Nephron progenitor cell (in vitro differentiated cells): ENCODE results near the gene KCNC1.

ENCODE experiments used
- DNase-seq: peaks from one replicate; pipeline ENCODE4 v3.0.0; 2021
- H3K27ac Mint-ChIP-seq: 2 replicates; pipeline ENCODE4 v1.8.0; 2021; ENCODE audit warnings: mild to moderate bottlenecking, moderate library complexity, mixed read lengths
- H3K27me3 Mint-ChIP-seq: 2 replicates; pipeline ENCODE4 v1.8.0; 2021; ENCODE audit warnings: mild to moderate bottlenecking, low read depth, mixed read lengths; ENCODE audit not compliant: poor library complexity
- H3K36me3 Mint-ChIP-seq: 2 replicates; pipeline ENCODE4 v1.8.0; 2021; ENCODE audit warnings: low read depth, mixed read lengths
- H3K4me1 Mint-ChIP-seq: 2 replicates; pipeline ENCODE4 v1.8.0; 2021; ENCODE audit warnings: mixed read lengths
- H3K4me3 Mint-ChIP-seq: 2 replicates; pipeline ENCODE4 v1.8.0; 2021; ENCODE audit warnings: mild to moderate bottlenecking, moderate library complexity, mixed read lengths
- H3K9me3 Mint-ChIP-seq: 2 replicates; pipeline ENCODE4 v1.8.0; 2021; ENCODE audit warnings: mild to moderate bottlenecking, moderate library complexity, mixed read lengths
- TF ChIP-seq, protein P1 (sequence below): fragments of 200-600 bp; sonication (generic); IDR thresholded peaks from 2 replicates; pipeline ENCODE4 v1.5.0; 2021; ENCODE audit warnings: antibody characterized with exemption

The KCNC1 gene

GRCh38 chr11:17782603-17783337 lies 48.2 kb downstream of the KCNC1 start:
- no peak overlapping the region for H3K4me3 Mint-ChIP-seq
- H3K27ac Mint-ChIP-seq, result no peak overlapping the region
- no peaks in the 10 kb centered on the region for H3K9me3 Mint-ChIP-seq
- no peak for DNase-seq
- TF ChIP-seq, protein P1, sequence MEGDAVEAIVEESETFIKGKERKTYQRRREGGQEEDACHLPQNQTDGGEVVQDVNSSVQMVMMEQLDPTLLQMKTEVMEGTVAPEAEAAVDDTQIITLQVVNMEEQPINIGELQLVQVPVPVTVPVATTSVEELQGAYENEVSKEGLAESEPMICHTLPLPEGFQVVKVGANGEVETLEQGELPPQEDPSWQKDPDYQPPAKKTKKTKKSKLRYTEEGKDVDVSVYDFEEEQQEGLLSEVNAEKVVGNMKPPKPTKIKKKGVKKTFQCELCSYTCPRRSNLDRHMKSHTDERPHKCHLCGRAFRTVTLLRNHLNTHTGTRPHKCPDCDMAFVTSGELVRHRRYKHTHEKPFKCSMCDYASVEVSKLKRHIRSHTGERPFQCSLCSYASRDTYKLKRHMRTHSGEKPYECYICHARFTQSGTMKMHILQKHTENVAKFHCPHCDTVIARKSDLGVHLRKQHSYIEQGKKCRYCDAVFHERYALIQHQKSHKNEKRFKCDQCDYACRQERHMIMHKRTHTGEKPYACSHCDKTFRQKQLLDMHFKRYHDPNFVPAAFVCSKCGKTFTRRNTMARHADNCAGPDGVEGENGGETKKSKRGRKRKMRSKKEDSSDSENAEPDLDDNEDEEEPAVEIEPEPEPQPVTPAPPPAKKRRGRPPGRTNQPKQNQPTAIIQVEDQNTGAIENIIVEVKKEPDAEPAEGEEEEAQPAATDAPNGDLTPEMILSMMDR, result no peak
- H3K36me3 Mint-ChIP-seq, result no peaks in the 10 kb centered on the region
- H3K27me3 Mint-ChIP-seq, result peaks cover 5% of the 10 kb centered on the region
- peaks cover 30% of the 10 kb centered on the region for H3K4me1 Mint-ChIP-seq

DNA sequence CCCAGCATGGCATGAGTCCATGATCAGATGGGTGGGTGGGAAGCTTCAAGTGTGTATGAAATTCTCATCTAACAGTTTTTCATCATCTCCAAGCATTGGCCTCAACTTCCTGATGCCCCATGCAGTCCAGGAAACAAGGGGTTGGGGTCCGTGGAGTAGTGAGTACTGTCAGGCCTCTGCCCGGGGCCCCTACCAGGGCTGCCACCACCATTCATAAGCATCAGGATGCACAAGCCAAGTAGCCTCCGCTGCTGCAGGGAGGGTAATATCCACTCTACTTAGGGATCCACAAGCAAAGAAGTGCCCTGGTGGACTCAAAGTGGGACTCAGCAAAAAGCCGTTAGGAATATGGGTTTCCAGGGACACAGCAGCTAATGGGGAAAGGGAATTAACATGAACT lies 49.3 kb downstream of the KCNC1 start:
- Mint-ChIP-seq H3K27ac (no peak overlapping the region), H3K4me1 (peaks cover 22% of the 10 kb centered on the region), H3K27me3 (no peaks in the 10 kb centered on the region), H3K9me3 (no peaks in the 10 kb centered on the region), H3K4me3 (no peak overlapping the region), H3K36me3 (no peaks in the 10 kb centered on the region)
- TF ChIP-seq, protein P1, result no peak
- DNase-seq, result no peak

- Mint-ChIP-seq H3K27ac (no peak overlapping the region), H3K36me3 (no peaks in the 10 kb centered on the region)
Measured at GRCh38 chr11:17786824-17787525, 52.4 kb downstream of the KCNC1 start.

DNA sequence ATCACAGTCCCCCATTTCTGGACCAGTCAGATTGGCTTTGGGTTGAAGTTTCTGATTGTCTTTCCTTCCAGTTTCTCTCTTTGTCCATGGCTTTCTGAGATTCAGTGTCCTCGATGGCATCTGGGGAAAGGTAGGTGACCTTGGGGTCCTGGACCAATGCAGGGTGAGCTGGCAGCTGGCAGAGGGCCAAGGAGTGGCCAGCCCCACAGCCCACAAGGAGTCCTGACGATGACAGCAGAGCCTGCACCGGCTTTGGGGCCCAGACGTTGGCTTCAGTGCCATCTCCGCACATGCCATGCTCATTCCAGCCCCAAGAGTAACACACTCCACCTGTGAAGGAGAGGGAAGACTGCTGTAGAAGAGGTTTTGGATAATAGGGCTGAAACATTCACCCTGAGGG lies 53.5 kb downstream of the KCNC1 start:
- no peaks in the 10 kb centered on the region for H3K36me3 Mint-ChIP-seq
- H3K9me3 Mint-ChIP-seq, result no peaks in the 10 kb centered on the region
- DNase-seq, result no peak
- H3K27me3 Mint-ChIP-seq, result peaks cover 3% of the 10 kb centered on the region
- H3K4me3 Mint-ChIP-seq, result no peak overlapping the region
- H3K4me1 Mint-ChIP-seq, result peaks cover 22% of the 10 kb centered on the region
- TF ChIP-seq, protein P1, result no peak
- no peak overlapping the region for H3K27ac Mint-ChIP-seq

More at GRCh38 chr11:17786824-17787525, 52.4 kb downstream of the KCNC1 start:
- H3K4me3 Mint-ChIP-seq, result no peak overlapping the region
- DNase-seq, result peak; percentile 25
- TF ChIP-seq, protein P1, result no peak
- H3K4me1 Mint-ChIP-seq, result peaks cover 22% of the 10 kb centered on the region
- H3K9me3 Mint-ChIP-seq, result no peaks in the 10 kb centered on the region
- peaks cover 3% of the 10 kb centered on the region for H3K27me3 Mint-ChIP-seq

DNA sequence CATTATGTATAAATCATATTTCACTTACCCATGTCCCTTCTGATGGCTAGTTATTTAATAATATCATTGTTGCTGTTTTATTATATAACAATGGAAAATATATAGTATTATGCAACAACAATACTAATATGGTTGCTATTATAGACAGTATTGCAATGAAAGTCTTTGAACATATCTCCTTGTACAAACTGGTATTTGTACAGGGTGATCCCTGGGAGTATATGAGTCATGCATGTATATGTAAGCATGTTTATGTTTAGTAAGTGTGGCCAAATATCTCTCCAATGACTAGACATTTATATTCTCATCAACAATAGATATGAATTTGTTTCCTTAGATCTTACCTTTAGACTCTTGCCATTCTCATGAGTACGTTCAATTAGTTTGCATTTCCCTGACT lies 55.9 kb downstream of the KCNC1 start:
- Mint-ChIP-seq H3K27ac (no peak overlapping the region), H3K9me3 (no peaks in the 10 kb centered on the region), H3K36me3 (no peaks in the 10 kb centered on the region), H3K4me1 (peaks cover 16% of the 10 kb centered on the region), H3K27me3 (peaks cover 3% of the 10 kb centered on the region), H3K4me3 (no peak overlapping the region)
- DNase-seq, result no peak
- TF ChIP-seq, protein P1, result no peak
